Medulla oblongata (tissue), 1 donor: Measurements from ENCODE around the gene OR56A1.
"Not testable (repeated sequence)": the region's sequence is repeated elsewhere in the genome, so short reads cannot be mapped to it uniquely, and the experiment has no call there.

ENCODE experiments used
- DNase-seq: peaks from one replicate; pipeline ENCODE4 v3.0.0-alpha.2; 2015; ENCODE audit errors: extremely low spot score

Gene OR56A1

GRCh38 chr11:6030708-6031405 is at the start of gene OR56A1:
OR56A1 (minus strand) TSS chr11:6030758; CDS start chr11:6027692, 3,066 bp downstream.
- no peak for DNase-seq

GRCh38 chr11:6079463-6079862 is 48.9 kb upstream of the OR56A1 start:
- DNase-seq: no peak

- DNase-seq: no peak
These were observed 47.2 kb upstream of the OR56A1 start for GRCh38 chr11:6077723-6078122.

- DNase-seq: not testable (repeated sequence)
These were observed 45.9 kb upstream of the OR56A1 start for GRCh38 chr11:6076443-6076842.

GRCh38 chr11:6067502-6067901 is 36.9 kb upstream of the OR56A1 start:
- DNase-seq: no peak

GRCh38 chr11:6062691-6063358 is 32.3 kb upstream of the OR56A1 start:
- DNase-seq: no peak

- no peak for DNase-seq
These were observed 30.9 kb upstream of the OR56A1 start for GRCh38 chr11:6061475-6061874.

- no peak for DNase-seq
These were observed 26.9 kb upstream of the OR56A1 start for GRCh38 chr11:6057452-6057851.

GRCh38 chr11:6055569-6055968 is 25.0 kb upstream of the OR56A1 start:
- DNase-seq: no peak

- no peak for DNase-seq
These were observed 21.8 kb upstream of the OR56A1 start for GRCh38 chr11:6052374-6052773.

- DNase-seq: no peak
These were observed 10.3 kb upstream of the OR56A1 start for GRCh38 chr11:6040874-6041273.

- DNase-seq: no peak
These were observed 3.1 kb downstream of the OR56A1 start for GRCh38 chr11:6027501-6027900.

- no peak for DNase-seq
These were observed 5.5 kb downstream of the OR56A1 start for GRCh38 chr11:6025056-6025455.

GRCh38 chr11:6022956-6023355 is 7.6 kb downstream of the OR56A1 start:
- peak; percentile 54 for DNase-seq

- DNase-seq: no peak
These were observed 17.5 kb downstream of the OR56A1 start for GRCh38 chr11:6013042-6013441.

GRCh38 chr11:6012035-6012668 is 18.4 kb downstream of the OR56A1 start:
- no peak for DNase-seq

GRCh38 chr11:6006846-6007245 is 23.7 kb downstream of the OR56A1 start, which contains the start of gene OR56A4:
OR56A4 (minus strand) TSS chr11:6006946; CDS start chr11:6002992, 3,954 bp downstream.
- DNase-seq: no peak

- DNase-seq: no peak
These were observed 24.2 kb downstream of the OR56A1 start for GRCh38 chr11:6006395-6006794.

- DNase-seq: no peak
These were observed 28.3 kb downstream of the OR56A1 start for GRCh38 chr11:6002202-6002699.

- DNase-seq: no peak
These were observed 35.8 kb downstream of the OR56A1 start for GRCh38 chr11:5994791-5995190.

- peak; percentile 3 for DNase-seq
These were observed 37.8 kb downstream of the OR56A1 start for GRCh38 chr11:5992604-5993251.

GRCh38 chr11:5992150-5992549 is 38.4 kb downstream of the OR56A1 start:
- no peak for DNase-seq
